HepG2 (cell line): ENCODE data around the gene FOXD4L6.
"Not testable (repeated sequence)": the region's sequence is repeated elsewhere in the genome, so short reads cannot be mapped to it uniquely, and the experiment has no call there.

Experiments
- CBFB ChIP-seq: sonication (generic); formaldehyde crosslinking; IDR thresholded peaks from 2 replicates; pipeline ENCODE4 v1.4.0; 2020; ENCODE audit warnings: missing genetic modification reagents
- CC2D1A ChIP-seq: sonication (generic); formaldehyde crosslinking; IDR thresholded peaks from 2 replicates; pipeline ENCODE4 v1.8.1; 2023; ENCODE audit warnings: mild to moderate bottlenecking, missing genetic modification reagents
- ESRRA ChIP-seq: sonication (generic); formaldehyde crosslinking; IDR thresholded peaks from 2 replicates; pipeline ENCODE4 v1.5.1; 2020; ENCODE audit warnings: mild to moderate bottlenecking, low read depth, missing genetic modification reagents
- FOXM1 ChIP-seq: sonication (generic); formaldehyde crosslinking; IDR thresholded peaks from 2 replicates; pipeline ENCODE4 v1.5.0; 2020; ENCODE audit warnings: missing genetic modification reagents
- HDAC6 ChIP-seq: fragments of 200-600 bp; sonication (generic); IDR thresholded peaks from 2 replicates; pipeline ENCODE4 v1.7.0; 2017; ENCODE audit warnings: mild to moderate bottlenecking, antibody characterized with exemption, low read length, low read depth
- SRF ChIP-seq: IDR thresholded peaks from 2 replicates; pipeline ENCODE4 v1.6.1; 2011; ENCODE audit warnings: mild to moderate bottlenecking, low read depth, low read length, moderate library complexity
- TAF1 ChIP-seq: sonication (generic); formaldehyde crosslinking; IDR thresholded peaks from 2 replicates; pipeline ENCODE4 v1.4.0; 2020; ENCODE audit warnings: missing genetic modification reagents
- ZNF569 ChIP-seq: sonication (generic); formaldehyde crosslinking; IDR thresholded peaks from 2 replicates; pipeline ENCODE4 v1.5.0; 2020; ENCODE audit warnings: mild to moderate bottlenecking, missing genetic modification reagents, moderate library complexity, borderline replicate concordance
- TF ChIP-seq, protein P1 (sequence below): sonication (generic); formaldehyde crosslinking; conservative IDR thresholded peaks from 2 replicates; pipeline ENCODE4 v1.4.0; 2020; ENCODE audit warnings: missing genetic modification reagents
- TF ChIP-seq, protein P2 (sequence below): sonication (generic); formaldehyde crosslinking; IDR thresholded peaks from 2 replicates; pipeline ENCODE4 v1.4.0; 2020; ENCODE audit warnings: missing genetic modification reagents
- TF ChIP-seq, protein P3 (sequence below): sonication (generic); formaldehyde crosslinking; IDR thresholded peaks from 2 replicates; pipeline ENCODE4 v1.4.0; 2020; ENCODE audit warnings: missing genetic modification reagents
- TF ChIP-seq, protein P4 (sequence below): sonication (generic); formaldehyde crosslinking; IDR thresholded peaks from 2 replicates; pipeline ENCODE4 v1.8.1; 2023; ENCODE audit warnings: mild to moderate bottlenecking, missing genetic modification reagents
- TF ChIP-seq, protein P5 (sequence below): sonication (generic); formaldehyde crosslinking; IDR thresholded peaks from 2 replicates; pipeline ENCODE4 v1.5.0; 2020; ENCODE audit warnings: mild to moderate bottlenecking, missing genetic modification reagents, moderate library complexity
- TF ChIP-seq, protein P6 (sequence below), 2 experiments: sonication (generic) in 1 of 2; formaldehyde crosslinking in 1 of 2; IDR thresholded peaks; 2 replicates each; pipeline versions ENCODE4 v1.6.1 to v1.9.0; 2014 to 2022; ENCODE audit warnings: antibody characterized with exemption in 1 of 2, borderline replicate concordance in 1 of 2, inconsistent platforms in 1 of 2, low read depth in 1 of 2, missing genetic modification reagents in 1 of 2

DNA sequence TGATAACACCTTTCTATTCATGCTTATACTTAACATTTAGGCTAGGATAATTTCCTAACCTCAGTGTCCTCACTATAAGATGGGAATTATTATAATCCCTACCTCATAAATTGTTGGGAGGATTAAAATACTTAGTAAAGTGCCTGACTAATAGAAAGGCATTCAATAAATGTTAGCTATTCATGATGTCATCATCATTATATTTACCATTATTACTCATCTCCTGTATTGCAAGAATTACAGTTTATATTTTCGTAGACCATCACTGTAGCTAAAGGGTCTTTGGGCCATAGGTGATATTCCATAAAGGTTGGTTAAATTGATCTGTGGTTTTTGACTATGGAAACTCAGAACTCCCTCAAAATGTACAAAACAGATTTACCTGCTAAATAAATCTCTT, 50.9 kb downstream of the FOXD4L6 start:
- TF ChIP-seq, protein P1, sequence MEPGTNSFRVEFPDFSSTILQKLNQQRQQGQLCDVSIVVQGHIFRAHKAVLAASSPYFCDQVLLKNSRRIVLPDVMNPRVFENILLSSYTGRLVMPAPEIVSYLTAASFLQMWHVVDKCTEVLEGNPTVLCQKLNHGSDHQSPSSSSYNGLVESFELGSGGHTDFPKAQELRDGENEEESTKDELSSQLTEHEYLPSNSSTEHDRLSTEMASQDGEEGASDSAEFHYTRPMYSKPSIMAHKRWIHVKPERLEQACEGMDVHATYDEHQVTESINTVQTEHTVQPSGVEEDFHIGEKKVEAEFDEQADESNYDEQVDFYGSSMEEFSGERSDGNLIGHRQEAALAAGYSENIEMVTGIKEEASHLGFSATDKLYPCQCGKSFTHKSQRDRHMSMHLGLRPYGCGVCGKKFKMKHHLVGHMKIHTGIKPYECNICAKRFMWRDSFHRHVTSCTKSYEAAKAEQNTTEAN (CRISPR knock-in tag), result not testable (repeated sequence)
- not testable (repeated sequence) for TF ChIP-seq TAF1 (CRISPR knock-in tag); CBFB; ESRRA (CRISPR knock-in tag); SRF; CC2D1A (CRISPR knock-in tag); FOXM1 (CRISPR knock-in tag); HDAC6; ZNF569 (CRISPR knock-in tag)
- TF ChIP-seq, protein P2, sequence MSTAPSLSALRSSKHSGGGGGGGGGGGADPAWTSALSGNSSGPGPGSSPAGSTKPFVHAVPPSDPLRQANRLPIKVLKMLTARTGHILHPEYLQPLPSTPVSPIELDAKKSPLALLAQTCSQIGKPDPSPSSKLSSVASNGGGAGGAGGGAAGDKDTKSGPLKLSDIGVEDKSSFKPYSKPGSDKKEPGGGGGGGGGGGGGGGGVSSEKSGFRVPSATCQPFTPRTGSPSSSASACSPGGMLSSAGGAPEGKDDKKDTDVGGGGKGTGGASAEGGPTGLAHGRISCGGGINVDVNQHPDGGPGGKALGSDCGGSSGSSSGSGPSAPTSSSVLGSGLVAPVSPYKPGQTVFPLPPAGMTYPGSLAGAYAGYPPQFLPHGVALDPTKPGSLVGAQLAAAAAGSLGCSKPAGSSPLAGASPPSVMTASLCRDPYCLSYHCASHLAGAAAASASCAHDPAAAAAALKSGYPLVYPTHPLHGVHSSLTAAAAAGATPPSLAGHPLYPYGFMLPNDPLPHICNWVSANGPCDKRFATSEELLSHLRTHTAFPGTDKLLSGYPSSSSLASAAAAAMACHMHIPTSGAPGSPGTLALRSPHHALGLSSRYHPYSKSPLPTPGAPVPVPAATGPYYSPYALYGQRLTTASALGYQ (CRISPR knock-in tag), result not testable (repeated sequence)
- TF ChIP-seq, protein P3, sequence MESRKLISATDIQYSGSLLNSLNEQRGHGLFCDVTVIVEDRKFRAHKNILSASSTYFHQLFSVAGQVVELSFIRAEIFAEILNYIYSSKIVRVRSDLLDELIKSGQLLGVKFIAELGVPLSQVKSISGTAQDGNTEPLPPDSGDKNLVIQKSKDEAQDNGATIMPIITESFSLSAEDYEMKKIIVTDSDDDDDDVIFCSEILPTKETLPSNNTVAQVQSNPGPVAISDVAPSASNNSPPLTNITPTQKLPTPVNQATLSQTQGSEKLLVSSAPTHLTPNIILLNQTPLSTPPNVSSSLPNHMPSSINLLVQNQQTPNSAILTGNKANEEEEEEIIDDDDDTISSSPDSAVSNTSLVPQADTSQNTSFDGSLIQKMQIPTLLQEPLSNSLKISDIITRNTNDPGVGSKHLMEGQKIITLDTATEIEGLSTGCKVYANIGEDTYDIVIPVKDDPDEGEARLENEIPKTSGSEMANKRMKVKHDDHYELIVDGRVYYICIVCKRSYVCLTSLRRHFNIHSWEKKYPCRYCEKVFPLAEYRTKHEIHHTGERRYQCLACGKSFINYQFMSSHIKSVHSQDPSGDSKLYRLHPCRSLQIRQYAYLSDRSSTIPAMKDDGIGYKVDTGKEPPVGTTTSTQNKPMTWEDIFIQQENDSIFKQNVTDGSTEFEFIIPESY (CRISPR knock-in tag), result not testable (repeated sequence)
- TF ChIP-seq, protein P4, sequence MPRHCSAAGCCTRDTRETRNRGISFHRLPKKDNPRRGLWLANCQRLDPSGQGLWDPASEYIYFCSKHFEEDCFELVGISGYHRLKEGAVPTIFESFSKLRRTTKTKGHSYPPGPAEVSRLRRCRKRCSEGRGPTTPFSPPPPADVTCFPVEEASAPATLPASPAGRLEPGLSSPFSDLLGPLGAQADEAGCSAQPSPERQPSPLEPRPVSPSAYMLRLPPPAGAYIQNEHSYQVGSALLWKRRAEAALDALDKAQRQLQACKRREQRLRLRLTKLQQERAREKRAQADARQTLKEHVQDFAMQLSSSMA (CRISPR knock-in tag), result not testable (repeated sequence)
- TF ChIP-seq, protein P5, sequence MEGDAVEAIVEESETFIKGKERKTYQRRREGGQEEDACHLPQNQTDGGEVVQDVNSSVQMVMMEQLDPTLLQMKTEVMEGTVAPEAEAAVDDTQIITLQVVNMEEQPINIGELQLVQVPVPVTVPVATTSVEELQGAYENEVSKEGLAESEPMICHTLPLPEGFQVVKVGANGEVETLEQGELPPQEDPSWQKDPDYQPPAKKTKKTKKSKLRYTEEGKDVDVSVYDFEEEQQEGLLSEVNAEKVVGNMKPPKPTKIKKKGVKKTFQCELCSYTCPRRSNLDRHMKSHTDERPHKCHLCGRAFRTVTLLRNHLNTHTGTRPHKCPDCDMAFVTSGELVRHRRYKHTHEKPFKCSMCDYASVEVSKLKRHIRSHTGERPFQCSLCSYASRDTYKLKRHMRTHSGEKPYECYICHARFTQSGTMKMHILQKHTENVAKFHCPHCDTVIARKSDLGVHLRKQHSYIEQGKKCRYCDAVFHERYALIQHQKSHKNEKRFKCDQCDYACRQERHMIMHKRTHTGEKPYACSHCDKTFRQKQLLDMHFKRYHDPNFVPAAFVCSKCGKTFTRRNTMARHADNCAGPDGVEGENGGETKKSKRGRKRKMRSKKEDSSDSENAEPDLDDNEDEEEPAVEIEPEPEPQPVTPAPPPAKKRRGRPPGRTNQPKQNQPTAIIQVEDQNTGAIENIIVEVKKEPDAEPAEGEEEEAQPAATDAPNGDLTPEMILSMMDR (CRISPR knock-in tag), result not testable (repeated sequence)
- TF ChIP-seq, protein P6, sequence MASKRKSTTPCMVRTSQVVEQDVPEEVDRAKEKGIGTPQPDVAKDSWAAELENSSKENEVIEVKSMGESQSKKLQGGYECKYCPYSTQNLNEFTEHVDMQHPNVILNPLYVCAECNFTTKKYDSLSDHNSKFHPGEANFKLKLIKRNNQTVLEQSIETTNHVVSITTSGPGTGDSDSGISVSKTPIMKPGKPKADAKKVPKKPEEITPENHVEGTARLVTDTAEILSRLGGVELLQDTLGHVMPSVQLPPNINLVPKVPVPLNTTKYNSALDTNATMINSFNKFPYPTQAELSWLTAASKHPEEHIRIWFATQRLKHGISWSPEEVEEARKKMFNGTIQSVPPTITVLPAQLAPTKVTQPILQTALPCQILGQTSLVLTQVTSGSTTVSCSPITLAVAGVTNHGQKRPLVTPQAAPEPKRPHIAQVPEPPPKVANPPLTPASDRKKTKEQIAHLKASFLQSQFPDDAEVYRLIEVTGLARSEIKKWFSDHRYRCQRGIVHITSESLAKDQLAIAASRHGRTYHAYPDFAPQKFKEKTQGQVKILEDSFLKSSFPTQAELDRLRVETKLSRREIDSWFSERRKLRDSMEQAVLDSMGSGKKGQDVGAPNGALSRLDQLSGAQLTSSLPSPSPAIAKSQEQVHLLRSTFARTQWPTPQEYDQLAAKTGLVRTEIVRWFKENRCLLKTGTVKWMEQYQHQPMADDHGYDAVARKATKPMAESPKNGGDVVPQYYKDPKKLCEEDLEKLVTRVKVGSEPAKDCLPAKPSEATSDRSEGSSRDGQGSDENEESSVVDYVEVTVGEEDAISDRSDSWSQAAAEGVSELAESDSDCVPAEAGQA (IDR thresholded peaks at IDR 0.05; ENCODE audit: low read depth), result not testable (repeated sequence)
- TF ChIP-seq, protein P6 (CRISPR knock-in tag; IDR thresholded peaks at IDR 0.05; ENCODE audit: borderline replicate concordance), result not testable (repeated sequence)
